Coronary artery (tissue), 2 donors: Measurements from ENCODE around the gene AKAP1.

Experiments
- DNase-seq: peaks from one replicate; pipeline ENCODE4 v3.0.0-alpha.2; 2017; ENCODE audit warnings: low spot score
- H3K27ac ChIP-seq, 2 donors: fragments of 200-600 bp; sonication (generic); one replicate each; pipeline ENCODE4 v1.5.1; 2016 to 2019
- H3K4me3 ChIP-seq: fragments of 200-600 bp; sonication (generic); 2 replicates; pipeline ENCODE4 v1.5.1; 2016; ENCODE audit warnings: mild to moderate bottlenecking, moderate library complexity
- TF ChIP-seq, protein P1 (sequence below): fragments of 200-600 bp; sonication (generic); IDR thresholded peaks from one replicate; pipeline ENCODE4 v1.5.1; 2019; ENCODE audit warnings: antibody characterized with exemption

AKAP1 gene

GRCh38 chr17:57109393-57110151 lies 24.5 kb downstream of the AKAP1 start:
- peak overlapping the region; percentile 16 for H3K4me3 ChIP-seq
- TF ChIP-seq, protein P1, sequence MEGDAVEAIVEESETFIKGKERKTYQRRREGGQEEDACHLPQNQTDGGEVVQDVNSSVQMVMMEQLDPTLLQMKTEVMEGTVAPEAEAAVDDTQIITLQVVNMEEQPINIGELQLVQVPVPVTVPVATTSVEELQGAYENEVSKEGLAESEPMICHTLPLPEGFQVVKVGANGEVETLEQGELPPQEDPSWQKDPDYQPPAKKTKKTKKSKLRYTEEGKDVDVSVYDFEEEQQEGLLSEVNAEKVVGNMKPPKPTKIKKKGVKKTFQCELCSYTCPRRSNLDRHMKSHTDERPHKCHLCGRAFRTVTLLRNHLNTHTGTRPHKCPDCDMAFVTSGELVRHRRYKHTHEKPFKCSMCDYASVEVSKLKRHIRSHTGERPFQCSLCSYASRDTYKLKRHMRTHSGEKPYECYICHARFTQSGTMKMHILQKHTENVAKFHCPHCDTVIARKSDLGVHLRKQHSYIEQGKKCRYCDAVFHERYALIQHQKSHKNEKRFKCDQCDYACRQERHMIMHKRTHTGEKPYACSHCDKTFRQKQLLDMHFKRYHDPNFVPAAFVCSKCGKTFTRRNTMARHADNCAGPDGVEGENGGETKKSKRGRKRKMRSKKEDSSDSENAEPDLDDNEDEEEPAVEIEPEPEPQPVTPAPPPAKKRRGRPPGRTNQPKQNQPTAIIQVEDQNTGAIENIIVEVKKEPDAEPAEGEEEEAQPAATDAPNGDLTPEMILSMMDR = no peak
- no peak for DNase-seq
- H3K27ac ChIP-seq = peak overlapping the region; percentile 87 to 89

DNA sequence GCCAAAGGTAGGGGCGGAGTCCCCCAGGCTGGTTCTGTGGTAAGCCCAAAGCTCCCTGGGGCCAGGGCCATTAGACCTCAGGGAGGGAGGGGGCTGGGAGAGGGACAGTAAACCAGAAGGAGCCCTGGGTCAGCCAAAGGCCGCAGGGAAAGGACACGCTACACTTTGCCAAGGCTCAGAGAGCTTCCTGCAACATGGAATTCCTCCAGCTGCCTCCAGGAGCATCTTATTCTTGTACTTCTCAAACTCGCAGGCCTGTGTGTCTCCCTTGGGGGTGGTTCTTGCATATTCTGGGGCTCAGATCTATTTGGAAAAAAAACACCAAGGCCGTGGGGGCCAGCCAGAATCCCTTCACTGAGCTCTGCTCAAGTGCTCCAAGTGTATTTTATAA lies 25.1 kb downstream of the AKAP1 start:
- peak overlapping the region; percentile 87 to 89 for H3K27ac ChIP-seq
- TF ChIP-seq, protein P1 = no peak
- no peak for DNase-seq
- H3K4me3 ChIP-seq = no peak overlapping the region

- TF ChIP-seq, protein P1 = no peak
- DNase-seq = no peak
- H3K27ac ChIP-seq = peak overlapping the region; percentile 39 to 89
- no peak overlapping the region for H3K4me3 ChIP-seq
Measured at GRCh38 chr17:57110579-57111325, 25.7 kb downstream of the AKAP1 start.

DNA sequence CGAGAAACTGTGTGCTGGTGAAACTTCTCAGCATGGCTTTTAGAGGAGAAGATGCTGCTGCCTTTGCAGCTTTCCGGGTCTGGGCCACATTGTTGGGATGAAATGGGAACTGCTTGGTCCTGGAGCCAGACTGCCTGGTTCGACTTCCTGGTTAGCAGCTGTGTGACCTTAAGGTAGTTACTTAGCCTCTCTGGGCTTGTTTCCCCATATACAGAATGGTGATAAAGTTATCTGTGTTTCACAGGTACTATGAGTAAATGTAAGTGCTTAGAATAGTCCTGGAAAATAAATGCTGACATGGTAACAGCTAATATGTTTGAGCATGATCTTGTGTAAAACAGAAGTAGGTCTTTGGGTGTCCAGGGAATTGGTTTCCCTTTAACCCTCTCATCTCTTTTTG lies 26.3 kb downstream of the AKAP1 start:
- H3K4me3 ChIP-seq = no peak overlapping the region
- DNase-seq = no peak
- TF ChIP-seq, protein P1 = no peak
- peak overlapping the region in 1 of 2 donors; percentile 89 for H3K27ac ChIP-seq

GRCh38 chr17:57113011-57113410 lies 28.0 kb downstream of the AKAP1 start:
- H3K4me3 ChIP-seq = no peak overlapping the region
- TF ChIP-seq, protein P1 = no peak
- H3K27ac ChIP-seq = no peak overlapping the region
- DNase-seq = no peak

- Histone ChIP-seq H3K4me3 (no peak overlapping the region), H3K27ac (peak overlapping the region in 1 of 2 donors; percentile 9)
- TF ChIP-seq, protein P1 = no peak
- DNase-seq = no peak
Measured at GRCh38 chr17:57113656-57114055, 28.6 kb downstream of the AKAP1 start.
